HUES64 (cell line): ENCODE data around the gene PTPRN.

Experiments used
- H3K27ac ChIP-seq: 2 replicates; pipeline ENCODE4 v1.7.0; 2013; ENCODE audit warnings: low read depth, low read length, inconsistent platforms
- H3K27me3 ChIP-seq: 2 replicates; pipeline ENCODE4 v1.6.1; 2013; ENCODE audit warnings: mild to moderate bottlenecking, low read length; ENCODE audit not compliant: insufficient read depth
- H3K36me3 ChIP-seq: 2 replicates; pipeline ENCODE4 v1.6.1; 2013; ENCODE audit warnings: mild to moderate bottlenecking, low read length; ENCODE audit not compliant: insufficient read depth
- H3K4me1 ChIP-seq: 2 replicates; pipeline ENCODE4 v1.6.1; 2013; ENCODE audit warnings: mild to moderate bottlenecking, low read length, moderate library complexity; ENCODE audit not compliant: insufficient read depth
- H3K4me3 ChIP-seq: 2 replicates; pipeline ENCODE4 v1.5.1; 2013; ENCODE audit warnings: mild to moderate bottlenecking, low read length, moderate library complexity
- H3K9ac ChIP-seq: 2 replicates; pipeline ENCODE4 v1.6.1; 2013; ENCODE audit warnings: mild to moderate bottlenecking, low read depth, low read length
- H3K9me3 ChIP-seq: 2 replicates; pipeline ENCODE4 v1.6.1; 2013; ENCODE audit warnings: low read depth, low read length; ENCODE audit not compliant: insufficient read depth
- WGBS: fragments of 150-250, 120-280 bp; methylation state at CpG from one replicate; pipeline ENCODE4 v1.1.7; 2013; ENCODE audit warnings: missing lambda C conversion rate; 5-methylcytosine and 5-hydroxymethylcytosine counted together

PTPRN gene

DNA sequence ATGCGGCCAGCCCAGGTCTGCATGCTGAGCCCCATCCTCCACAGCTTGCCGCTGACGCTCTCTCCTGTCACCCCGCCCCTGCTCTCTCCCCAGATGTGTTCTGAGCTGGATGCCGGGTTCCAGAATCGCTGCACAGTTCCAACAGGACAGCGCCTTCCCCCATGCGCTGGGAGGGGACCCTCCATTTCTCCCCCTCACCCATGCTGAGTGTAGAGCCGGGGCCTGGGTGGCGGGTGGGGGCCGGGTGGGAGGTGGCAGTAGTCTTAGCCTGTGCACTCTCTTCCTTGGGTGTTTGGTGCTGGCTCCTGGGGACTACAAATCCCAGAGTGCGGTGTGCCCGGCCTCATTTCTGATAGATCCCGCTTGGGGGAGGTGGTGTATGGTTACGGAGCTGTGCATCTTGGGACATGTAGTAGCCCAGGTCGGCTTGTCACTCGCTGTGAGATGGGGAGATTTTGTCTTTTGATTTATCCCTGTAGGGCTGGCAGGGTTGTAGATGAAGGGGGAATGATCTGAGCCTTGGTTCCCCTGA, 23.2 kb downstream of the PTPRN start:
- H3K9ac ChIP-seq, result no peak overlapping the region
- H3K4me3 ChIP-seq, result no peak overlapping the region
- WGBS, result 74% methylated on average over 13 of the region's 17 CpGs
- H3K27ac ChIP-seq, result no peak overlapping the region
- peaks cover 14% of the 10 kb centered on the region for H3K36me3 ChIP-seq
- no peaks in the 10 kb centered on the region for H3K27me3 ChIP-seq
- H3K4me1 ChIP-seq, result peaks cover 5% of the 10 kb centered on the region; the same call in 1 of the 2 replicates
- no peaks in the 10 kb centered on the region for H3K9me3 ChIP-seq

DNA sequence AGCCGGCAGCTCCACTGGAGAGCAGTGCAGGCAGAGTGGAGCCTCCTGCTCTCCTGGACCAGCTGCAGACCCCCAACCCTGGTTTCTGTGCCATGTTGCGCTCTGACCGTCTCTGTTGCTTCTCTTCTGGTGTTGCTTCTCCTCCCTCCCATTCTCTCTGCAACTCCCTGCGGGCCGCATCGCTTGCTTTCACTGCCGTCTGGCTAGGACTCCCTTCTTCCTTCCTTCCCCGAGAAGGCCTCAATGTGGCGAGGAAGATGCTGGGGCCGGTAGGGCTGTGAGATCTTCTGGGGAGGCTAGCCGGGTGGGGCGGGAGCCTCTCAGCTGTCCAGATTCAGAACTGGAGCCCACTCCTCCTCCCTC, 23.8 kb downstream of the PTPRN start:
- Histone ChIP-seq H3K27me3 (no peaks in the 10 kb centered on the region), H3K4me3 (no peak overlapping the region), H3K4me1 (peaks cover 5% of the 10 kb centered on the region; the same call in 1 of the 2 replicates), H3K9ac (no peak overlapping the region), H3K36me3 (peaks cover 15% of the 10 kb centered on the region), H3K9me3 (no peaks in the 10 kb centered on the region), H3K27ac (no peak overlapping the region)
- WGBS, result 95% methylated on average over 12 of the region's 12 CpGs

DNA sequence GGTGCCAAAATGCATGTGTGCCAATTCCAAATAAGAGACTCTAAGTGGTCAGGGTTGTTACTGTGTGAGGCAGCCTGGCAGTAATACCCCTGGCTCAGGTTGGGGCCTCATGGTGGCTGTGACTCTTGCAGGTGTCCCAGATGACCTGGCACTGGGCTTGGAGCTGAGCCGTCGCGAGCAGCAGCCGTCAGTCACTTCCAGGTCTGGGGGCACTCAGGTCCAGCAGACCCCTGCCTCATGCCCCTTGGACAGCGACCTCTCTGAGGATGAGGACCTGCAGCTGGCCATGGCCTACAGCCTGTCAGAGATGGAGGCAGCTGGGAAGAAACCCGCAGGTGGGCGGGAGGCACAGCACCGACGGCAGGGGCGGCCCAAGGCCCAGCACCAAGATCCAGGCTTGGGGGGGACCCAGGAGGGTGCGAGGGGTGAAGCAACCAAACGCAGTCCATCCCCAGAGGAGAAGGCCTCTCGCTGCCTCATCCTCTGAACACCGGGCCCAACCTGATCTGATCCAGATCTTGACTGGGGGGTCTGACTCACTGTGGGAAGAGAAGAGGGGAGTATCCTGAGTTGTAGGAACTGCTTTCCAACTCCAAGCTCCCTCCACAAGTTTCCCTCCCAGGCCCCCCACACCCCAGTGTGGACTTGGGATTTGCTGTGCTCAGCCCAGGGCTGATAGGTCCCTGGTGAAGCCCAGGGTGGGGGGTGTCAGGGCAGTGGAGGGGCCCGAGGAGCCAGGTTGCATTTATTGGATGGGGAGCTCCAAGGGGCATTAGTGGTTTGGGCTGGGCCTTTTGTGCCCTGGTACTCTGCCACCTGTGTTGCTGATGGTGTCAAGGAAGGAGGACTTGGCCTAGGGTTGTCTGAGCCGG, 24.5 kb downstream of the PTPRN start:
- Histone ChIP-seq H3K9ac (no peak overlapping the region), H3K27ac (no peak overlapping the region), H3K27me3 (no peaks in the 10 kb centered on the region), H3K4me1 (peaks cover 5% of the 10 kb centered on the region; the same call in 1 of the 2 replicates), H3K4me3 (no peak overlapping the region), H3K36me3 (peaks cover 15% of the 10 kb centered on the region), H3K9me3 (no peaks in the 10 kb centered on the region)
- WGBS, result 94% methylated on average over 16 of the region's 16 CpGs

DNA sequence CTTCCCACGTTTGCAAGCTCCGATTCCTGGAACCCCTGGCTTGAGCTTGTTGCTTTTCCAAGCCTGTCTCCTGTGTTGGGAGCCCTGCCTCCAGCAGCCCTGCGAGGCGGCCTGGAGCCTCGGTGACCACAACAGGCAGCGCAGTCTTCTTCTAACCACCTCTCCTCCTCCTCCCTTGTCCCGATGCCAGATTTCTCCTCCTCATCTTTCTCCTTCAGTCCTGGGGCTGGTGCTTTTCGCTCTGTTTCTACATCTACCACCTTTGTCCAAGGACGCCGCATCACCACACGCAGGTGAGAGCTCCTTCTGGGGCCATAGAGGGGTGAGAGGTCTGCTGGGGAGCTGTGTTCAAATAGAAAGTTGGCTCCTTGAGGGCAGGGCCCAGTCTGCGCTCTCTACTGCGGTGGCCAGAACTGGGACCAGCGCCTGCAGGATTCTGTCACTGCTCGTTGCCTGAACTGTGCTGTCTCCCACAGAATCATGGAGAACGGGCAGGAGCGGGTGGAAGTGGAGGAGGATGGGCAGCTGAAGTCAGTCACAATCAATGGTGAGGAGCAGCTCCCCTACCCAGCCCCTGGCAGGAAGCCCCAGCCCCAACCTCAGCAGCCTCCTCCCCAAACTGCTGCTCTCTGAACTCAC, 26.1 kb downstream of the PTPRN start:
- H3K9me3 ChIP-seq, result no peaks in the 10 kb centered on the region
- no peaks in the 10 kb centered on the region for H3K27me3 ChIP-seq
- no peak overlapping the region for H3K9ac ChIP-seq
- peaks cover 15% of the 10 kb centered on the region for H3K36me3 ChIP-seq
- no peak overlapping the region for H3K27ac ChIP-seq
- H3K4me3 ChIP-seq, result no peak overlapping the region
- 93% methylated on average over 17 of the region's 17 CpGs for WGBS
- peaks cover 12% of the 10 kb centered on the region for H3K4me1 ChIP-seq

DNA sequence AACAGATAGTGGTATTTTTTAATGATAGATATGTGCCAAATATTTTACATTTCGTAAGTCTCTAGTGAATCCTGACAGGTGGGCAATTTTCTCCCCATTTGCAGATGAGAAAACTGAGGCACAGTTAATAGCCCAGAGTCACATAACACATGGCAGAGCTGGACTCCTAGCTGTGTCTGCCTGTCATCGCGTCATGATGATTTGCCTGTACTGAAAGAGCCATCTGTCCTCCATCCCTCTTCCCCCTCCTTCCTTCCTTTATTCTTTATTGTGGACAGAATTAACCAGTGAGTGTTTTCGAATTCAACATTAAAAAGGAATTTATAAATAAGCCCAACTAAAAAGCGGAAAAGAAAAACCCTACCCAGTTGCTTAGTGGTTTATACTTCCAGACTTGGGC, 26.8 kb downstream of the PTPRN start:
- WGBS, result 96% methylated on average over 5 of the region's 5 CpGs
- no peaks in the 10 kb centered on the region for H3K27me3 ChIP-seq
- H3K9me3 ChIP-seq, result no peaks in the 10 kb centered on the region
- no peak overlapping the region for H3K9ac ChIP-seq
- H3K36me3 ChIP-seq, result peaks cover 15% of the 10 kb centered on the region
- H3K4me3 ChIP-seq, result no peak overlapping the region
- H3K4me1 ChIP-seq, result peaks cover 16% of the 10 kb centered on the region
- H3K27ac ChIP-seq, result no peak overlapping the region

DNA sequence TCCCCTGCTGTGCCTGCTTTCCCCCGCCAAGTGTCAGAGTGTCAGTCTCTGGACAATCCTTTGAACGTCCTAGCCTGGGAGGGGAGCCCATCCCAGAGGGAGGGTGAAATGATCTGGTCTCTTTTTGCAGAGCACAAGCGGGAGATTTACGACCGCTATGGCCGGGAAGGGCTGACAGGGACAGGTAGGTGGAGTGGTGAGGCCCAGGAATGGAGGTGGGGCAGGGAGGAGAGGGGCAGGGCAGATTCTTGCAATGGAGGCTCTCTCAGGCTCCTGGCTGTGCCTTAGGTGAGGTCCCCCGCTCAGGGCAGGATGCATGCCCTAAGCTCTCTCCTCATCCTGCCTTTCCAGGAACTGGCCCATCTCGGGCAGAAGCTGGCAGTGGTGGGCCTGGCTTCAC, 27.6 kb downstream of the PTPRN start:
- H3K27ac ChIP-seq, result no peak overlapping the region
- peaks cover 15% of the 10 kb centered on the region for H3K36me3 ChIP-seq
- 71% methylated on average over 8 of the region's 8 CpGs for WGBS
- H3K9ac ChIP-seq, result no peak overlapping the region
- H3K9me3 ChIP-seq, result no peaks in the 10 kb centered on the region
- peaks cover 19% of the 10 kb centered on the region for H3K4me1 ChIP-seq
- no peaks in the 10 kb centered on the region for H3K27me3 ChIP-seq
- H3K4me3 ChIP-seq, result no peak overlapping the region

DNA sequence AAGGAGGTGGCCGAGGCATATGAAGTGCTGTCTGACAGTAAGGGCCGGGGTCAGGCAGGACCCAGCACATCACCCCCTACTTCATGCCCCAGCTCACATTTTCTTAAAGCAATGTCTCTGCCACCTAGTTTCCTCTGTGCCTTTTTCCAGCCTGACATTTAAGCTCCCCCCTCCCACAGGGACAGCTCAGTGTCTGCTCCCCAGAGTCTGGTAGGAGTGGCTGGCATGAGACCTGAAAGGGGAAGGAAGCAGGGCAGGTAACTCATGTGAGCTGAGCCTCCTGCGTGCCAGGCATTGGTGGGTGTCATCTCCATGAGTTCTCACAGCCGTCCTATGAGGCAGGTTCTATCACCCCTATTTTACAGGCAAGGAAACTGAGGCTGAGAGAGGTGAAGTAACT, 28.6 kb downstream of the PTPRN start:
- peaks cover 15% of the 10 kb centered on the region for H3K4me1 ChIP-seq
- 91% methylated on average over 4 of the region's 4 CpGs for WGBS
- peaks cover 15% of the 10 kb centered on the region for H3K36me3 ChIP-seq
- no peak overlapping the region for H3K4me3 ChIP-seq
- no peaks in the 10 kb centered on the region for H3K27me3 ChIP-seq
- H3K9me3 ChIP-seq, result no peaks in the 10 kb centered on the region
- H3K27ac ChIP-seq, result no peak overlapping the region
- H3K9ac ChIP-seq, result no peak overlapping the region

DNA sequence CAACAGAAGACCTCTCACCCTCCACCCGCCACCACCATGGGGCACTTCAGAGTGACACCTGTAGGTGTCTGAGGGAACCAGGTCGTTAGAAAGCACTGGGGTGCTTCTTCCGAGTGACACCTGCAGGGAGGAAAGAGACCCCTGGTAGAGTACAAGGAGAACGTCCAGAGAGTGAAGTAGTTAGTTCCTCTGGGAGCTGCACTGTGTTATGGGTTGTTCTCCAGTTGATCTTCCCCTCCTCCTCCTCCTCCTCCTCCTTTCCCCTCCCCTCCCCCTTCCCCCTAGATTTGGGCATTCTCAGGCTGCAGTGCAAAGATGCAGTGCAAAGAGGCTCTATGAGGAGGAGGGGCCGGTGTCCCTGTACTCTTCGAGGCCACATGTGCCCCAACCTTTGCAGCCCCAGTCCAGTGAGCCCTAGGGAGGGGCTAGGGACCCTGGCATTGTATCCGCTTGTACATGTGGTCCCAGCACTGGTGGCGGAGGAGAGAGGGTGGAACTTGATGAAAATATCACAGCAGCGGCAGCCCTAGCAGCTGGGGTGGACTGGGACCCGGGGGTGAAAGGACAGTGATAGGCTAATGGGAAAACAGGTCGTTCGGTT, 29.2 kb downstream of the PTPRN start:
- Histone ChIP-seq H3K4me1 (peaks cover 15% of the 10 kb centered on the region), H3K27me3 (no peaks in the 10 kb centered on the region), H3K9me3 (no peaks in the 10 kb centered on the region), H3K9ac (peak overlapping the region; percentile 32; the same call in 1 of the 2 replicates), H3K4me3 (peak overlapping the region; percentile 62), H3K27ac (peak overlapping the region; percentile 75; the same call in 1 of the 2 replicates), H3K36me3 (peaks cover 15% of the 10 kb centered on the region)
- 45% methylated on average over 12 of the region's 12 CpGs for WGBS

DNA sequence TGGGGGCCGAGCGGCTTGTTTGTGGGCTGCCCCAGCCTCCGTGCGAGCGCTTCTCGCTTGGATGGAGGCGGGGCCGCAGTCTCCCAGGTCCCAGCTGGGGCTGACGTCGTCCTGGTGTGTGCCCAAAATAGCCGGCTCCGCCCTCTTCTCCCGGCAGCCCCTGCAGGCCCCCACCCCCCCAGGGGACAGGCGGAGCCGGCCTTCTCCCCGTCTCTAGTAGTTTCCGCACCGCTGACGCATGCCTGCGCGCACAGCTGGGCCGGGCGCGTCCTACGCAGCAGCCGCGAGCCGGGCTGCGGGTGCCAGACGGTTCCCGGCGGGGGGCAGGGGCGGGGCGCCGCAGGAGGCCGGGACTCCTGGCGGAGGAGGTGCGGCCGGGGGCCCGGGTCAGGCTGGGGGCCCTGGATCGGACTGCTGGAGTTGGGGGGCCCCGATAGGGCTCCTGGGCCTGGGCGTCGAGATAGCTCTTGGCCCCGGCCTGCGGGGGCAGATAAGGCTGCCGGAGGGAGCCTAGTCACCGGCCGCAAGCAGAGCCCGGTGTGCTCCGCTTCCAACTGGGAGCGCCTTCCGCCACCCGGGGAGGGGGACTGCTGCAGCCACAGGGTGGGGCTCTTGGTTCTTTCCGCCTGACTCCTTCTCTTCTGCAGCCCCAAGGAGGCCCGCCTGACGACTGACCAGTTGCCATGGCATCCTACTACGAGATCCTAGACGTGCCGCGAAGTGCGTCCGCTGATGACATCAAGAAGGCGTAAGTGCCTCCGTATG, 29.9 kb downstream of the PTPRN start, which contains the start of gene DNAJB2:
TSS of gene DNAJB2 (plus strand) at position 216 of the 765 bp plus-strand sequence. CDS start at position 684, 468 bp downstream.
- Histone ChIP-seq H3K9me3 (no peaks in the 10 kb centered on the region), H3K27me3 (no peaks in the 10 kb centered on the region), H3K4me1 (peaks cover 17% of the 10 kb centered on the region), H3K9ac (peak within 1 kb of the TSS; percentile 32), H3K4me3 (peak within 1 kb of the TSS; percentile 62), H3K36me3 (peaks cover 13% of the 10 kb centered on the region), H3K27ac (peak within 1 kb of the TSS; percentile 75; the same call in 1 of the 2 replicates)
- WGBS, result under 1% methylated on average over 65 of the region's 65 CpGs

DNA sequence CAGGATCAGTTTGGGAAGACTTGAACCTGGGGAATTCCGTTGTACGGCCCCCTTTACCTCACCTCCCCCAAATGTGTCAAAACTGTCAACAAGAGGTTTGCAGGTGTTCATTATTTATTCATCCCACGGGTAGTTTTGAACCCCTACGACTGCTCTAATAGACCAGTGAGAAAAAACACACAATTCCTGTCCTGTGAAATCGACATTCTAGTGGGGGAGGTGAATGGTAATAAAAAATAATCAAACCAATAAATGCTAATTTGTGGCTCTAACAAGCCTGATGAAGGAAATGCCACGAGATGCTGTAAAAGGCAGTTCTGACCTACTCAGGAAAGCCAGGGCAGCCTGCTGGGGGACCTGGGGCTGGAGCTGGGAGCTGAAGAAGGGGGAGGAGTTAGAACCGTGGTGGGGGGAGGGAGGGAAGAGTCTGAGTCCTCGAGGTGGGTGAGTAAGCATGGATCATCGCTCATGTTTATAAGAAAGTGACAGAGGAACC, 30.5 kb downstream of the PTPRN start:
- peaks cover 20% of the 10 kb centered on the region for H3K4me1 ChIP-seq

More for the DNA sequence above, 30.5 kb downstream of the PTPRN start:
- WGBS, result 14% methylated on average over 6 of the region's 9 CpGs
- Histone ChIP-seq H3K36me3 (peaks cover 13% of the 10 kb centered on the region), H3K27ac (peak overlapping the region; percentile 75; the same call in 1 of the 2 replicates), H3K9me3 (no peaks in the 10 kb centered on the region), H3K27me3 (no peaks in the 10 kb centered on the region), H3K4me3 (peak overlapping the region; percentile 62), H3K9ac (peak overlapping the region; percentile 32; the same call in 1 of the 2 replicates)
